HG03439 (cell line): Measurements from ENCODE around the gene ERCC5.

Experiments used
- ATAC-seq: cut with Tn5 transposase; IDR thresholded peaks from one replicate; pipeline ENCODE4 v1.9.1; 2021; ENCODE audit warnings: mild to moderate bottlenecking, moderate library complexity; ENCODE audit not compliant: unreplicated experiment

Gene ERCC5

DNA sequence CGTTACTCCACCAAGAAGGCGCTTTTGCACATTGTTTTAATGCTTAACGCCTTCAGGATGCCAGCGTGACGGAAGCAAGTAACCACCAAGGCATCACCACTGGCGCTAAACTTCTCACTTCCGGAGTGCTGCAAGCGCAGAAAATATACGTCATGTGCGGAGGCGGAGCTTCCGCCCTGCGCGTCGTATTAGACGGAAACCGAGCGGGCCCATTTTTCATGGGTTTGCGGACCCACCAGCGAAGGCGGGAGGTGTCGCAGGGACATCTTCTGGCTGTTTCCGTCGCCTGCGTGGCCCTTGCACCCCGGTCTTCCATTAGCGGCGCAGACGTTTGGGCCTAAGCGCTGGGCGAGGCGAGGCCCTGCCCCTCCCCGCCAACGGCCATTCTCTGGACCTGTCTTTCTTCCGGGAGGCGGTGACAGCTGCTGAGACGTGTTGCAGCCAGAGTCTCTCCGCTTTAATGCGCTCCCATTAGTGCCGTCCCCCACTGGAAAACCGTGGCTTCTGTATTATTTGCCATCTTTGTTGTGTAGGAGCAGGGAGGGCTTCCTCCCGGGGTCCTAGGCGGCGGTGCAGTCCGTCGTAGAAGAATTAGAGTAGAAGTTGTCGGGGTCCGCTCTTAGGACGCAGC is at the start of gene ERCC5:
Gene ERCC5 (plus strand): TSS at position 403 of the 631 bp plus-strand sequence. CDS start 235 bp downstream, outside the sequence.
- peak; percentile 85 for ATAC-seq

DNA sequence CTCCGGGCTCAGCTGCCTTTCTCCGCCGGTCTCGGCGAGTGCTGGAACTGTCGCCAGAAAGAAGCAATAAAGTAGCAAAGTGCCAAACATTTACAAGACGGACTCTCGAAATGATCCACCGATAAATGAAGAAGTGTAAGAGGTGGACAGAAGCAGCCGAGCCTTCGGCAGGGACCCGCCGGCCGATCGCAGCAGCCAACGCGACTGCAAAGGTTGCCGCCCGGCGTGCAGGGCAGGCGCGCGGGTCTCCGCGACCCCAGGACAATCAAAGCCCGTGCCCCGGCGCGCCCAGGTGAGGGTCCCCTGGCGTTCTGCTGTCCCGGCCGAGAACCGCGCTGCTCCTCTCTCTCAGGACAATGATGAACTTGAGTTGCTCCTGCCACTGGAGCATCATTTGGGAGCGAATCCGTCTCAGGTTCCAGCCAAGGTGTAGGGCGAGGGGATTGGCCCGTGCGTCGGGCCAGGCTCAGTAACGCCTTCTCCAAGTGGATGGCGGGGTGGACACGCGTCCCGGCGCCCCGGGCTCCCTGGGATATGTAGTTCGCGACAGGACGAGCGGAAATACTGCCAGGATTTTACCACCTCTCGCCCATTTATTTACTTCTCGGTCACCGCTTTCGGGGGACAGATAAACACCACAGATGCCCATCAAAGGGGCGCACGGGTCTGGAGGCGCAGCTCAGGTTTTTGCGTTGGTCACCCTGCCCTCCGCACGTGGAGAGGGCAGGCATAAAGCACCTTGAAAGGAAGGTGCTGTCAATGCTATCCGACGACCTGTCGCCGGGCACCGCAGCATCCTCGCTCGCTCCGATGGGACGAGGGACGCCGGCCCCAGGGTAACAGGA is 47.0 kb upstream of the ERCC5 start, which contains the start of the genes BIVM and POGLUT2:
Gene BIVM (plus strand): TSS at position 539 of the 845 bp plus-strand sequence. CDS start 8,149 bp downstream, outside the sequence.
Gene POGLUT2 (minus strand): TSS at position 396 of the 845 bp plus-strand sequence. CDS start 306 bp downstream, at position 90.
- peak; percentile 83 for ATAC-seq

GRCh38 chr13:102799426-102800144 is 46.2 kb upstream of the ERCC5 start:
- ATAC-seq = peak; percentile 17

GRCh38 chr13:102800145-102801041 is 45.4 kb upstream of the ERCC5 start:
- peak; percentile 79 for ATAC-seq

DNA sequence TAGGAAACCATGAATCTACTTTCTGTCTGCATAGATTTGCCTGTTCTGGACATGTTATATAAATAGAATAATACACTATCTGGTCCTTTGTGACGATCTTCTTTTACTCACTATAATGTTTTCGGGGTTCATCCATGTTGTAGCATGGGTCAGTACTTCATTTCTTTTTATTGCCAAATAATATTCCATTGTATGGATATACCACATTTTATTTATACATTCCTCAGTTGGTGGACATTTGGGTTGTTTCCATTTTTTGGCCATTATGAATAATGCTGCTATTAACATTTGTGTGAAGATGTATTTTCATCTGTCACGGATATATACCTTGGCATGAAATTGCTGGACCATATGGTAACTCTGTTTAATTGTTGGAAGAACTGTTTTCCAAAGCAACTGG is 40.2 kb upstream of the ERCC5 start:
- ATAC-seq = no peak

- no peak for ATAC-seq
Measured at GRCh38 chr13:102807699-102808098, 38.1 kb upstream of the ERCC5 start.

- no peak for ATAC-seq
Measured at GRCh38 chr13:102812611-102813287, 33.1 kb upstream of the ERCC5 start.

- no peak for ATAC-seq
Measured at GRCh38 chr13:102814025-102814607, 31.7 kb upstream of the ERCC5 start.

GRCh38 chr13:102814793-102815192 is 31.0 kb upstream of the ERCC5 start:
- no peak for ATAC-seq

DNA sequence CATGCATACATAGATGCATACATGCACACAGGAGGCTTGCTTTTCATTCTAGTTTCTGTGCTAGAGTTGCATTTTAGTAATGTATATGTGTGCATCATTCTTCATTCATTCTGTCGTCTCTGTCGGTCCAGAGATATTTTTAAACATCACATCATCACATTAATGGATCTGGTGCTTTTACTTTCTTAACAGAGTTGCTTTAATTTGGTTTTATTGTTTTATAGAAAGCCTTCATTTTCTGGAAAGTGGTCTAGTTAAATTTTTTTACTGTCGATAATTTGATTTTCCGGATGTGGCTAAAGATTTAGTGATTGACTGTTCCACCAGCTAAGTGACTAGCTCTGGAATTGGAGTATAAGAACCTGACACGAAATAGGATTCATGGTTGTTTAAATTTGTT is 30.0 kb upstream of the ERCC5 start:
- ATAC-seq = no peak

- ATAC-seq = no peak
Measured at GRCh38 chr13:102816708-102817107, 29.1 kb upstream of the ERCC5 start.

- ATAC-seq = no peak
Measured at GRCh38 chr13:102817241-102817640, 28.6 kb upstream of the ERCC5 start.

GRCh38 chr13:102817907-102818306 is 27.9 kb upstream of the ERCC5 start:
- no peak for ATAC-seq

GRCh38 chr13:102825400-102825799 is 20.4 kb upstream of the ERCC5 start:
- no peak for ATAC-seq

GRCh38 chr13:102825921-102826706 is 19.7 kb upstream of the ERCC5 start:
- no peak for ATAC-seq

- no peak for ATAC-seq
Measured at GRCh38 chr13:102830646-102831045, 15.2 kb upstream of the ERCC5 start.

GRCh38 chr13:102836471-102836870 is 9.4 kb upstream of the ERCC5 start:
- no peak for ATAC-seq

DNA sequence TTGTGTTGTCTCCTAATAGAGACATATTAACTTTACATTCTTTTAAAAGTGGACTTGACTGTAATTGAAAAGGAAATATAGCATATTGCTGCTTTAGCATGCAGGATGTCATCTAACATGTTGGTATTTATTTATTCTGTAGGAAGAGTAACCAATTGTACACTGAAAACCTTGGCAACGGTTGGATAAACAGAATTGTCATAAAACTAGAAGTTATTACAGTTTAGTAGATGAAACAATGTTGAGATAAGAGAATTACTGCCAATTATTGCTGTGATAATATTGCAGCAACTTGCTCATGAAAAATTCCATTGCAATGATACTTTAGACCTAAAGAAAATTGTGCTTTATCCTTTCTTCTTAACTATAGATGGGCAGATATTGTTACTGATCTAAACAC is 7.6 kb upstream of the ERCC5 start:
- no peak for ATAC-seq

GRCh38 chr13:102838982-102839381 is 6.8 kb upstream of the ERCC5 start:
- ATAC-seq = no peak
